ENCODE data around the gene STX7. TPM values are rescaled to one million over a fixed set of nuclear protein-coding genes. Genes with fewer than 3 reads are reported as not detected.
A peak's percentile ranks its signal among the peaks of the same experiment; 100 is the strongest.
"Not testable (repeated sequence)": the region's sequence is repeated elsewhere in the genome, so short reads cannot be mapped to it uniquely, and the experiment has no call there.

Gene STX7, protein sequence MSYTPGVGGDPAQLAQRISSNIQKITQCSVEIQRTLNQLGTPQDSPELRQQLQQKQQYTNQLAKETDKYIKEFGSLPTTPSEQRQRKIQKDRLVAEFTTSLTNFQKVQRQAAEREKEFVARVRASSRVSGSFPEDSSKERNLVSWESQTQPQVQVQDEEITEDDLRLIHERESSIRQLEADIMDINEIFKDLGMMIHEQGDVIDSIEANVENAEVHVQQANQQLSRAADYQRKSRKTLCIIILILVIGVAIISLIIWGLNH
- 31.3 and 33.0 TPM in 2 replicates for total RNA-seq (2022)
- Bru-seq, nascent RNA = percentile 75 among the genes with signal in this experiment
- percentile 75 among the genes with signal in this experiment for BruChase-seq, experiment 1, labeled RNA remaining after a 6-hour chase
- BruChase-seq, experiment 2, labeled RNA remaining after a 2-hour chase = percentile 79 among the genes with signal in this experiment
- long read RNA-seq, full-length matches to known transcripts = 49 of 60 reads
- long read RNA-seq, partial matches to known transcripts = 0 of 60 reads
- long read RNA-seq, other reads (novel, unspliced or antisense) = 11 of 60 reads

DNA sequence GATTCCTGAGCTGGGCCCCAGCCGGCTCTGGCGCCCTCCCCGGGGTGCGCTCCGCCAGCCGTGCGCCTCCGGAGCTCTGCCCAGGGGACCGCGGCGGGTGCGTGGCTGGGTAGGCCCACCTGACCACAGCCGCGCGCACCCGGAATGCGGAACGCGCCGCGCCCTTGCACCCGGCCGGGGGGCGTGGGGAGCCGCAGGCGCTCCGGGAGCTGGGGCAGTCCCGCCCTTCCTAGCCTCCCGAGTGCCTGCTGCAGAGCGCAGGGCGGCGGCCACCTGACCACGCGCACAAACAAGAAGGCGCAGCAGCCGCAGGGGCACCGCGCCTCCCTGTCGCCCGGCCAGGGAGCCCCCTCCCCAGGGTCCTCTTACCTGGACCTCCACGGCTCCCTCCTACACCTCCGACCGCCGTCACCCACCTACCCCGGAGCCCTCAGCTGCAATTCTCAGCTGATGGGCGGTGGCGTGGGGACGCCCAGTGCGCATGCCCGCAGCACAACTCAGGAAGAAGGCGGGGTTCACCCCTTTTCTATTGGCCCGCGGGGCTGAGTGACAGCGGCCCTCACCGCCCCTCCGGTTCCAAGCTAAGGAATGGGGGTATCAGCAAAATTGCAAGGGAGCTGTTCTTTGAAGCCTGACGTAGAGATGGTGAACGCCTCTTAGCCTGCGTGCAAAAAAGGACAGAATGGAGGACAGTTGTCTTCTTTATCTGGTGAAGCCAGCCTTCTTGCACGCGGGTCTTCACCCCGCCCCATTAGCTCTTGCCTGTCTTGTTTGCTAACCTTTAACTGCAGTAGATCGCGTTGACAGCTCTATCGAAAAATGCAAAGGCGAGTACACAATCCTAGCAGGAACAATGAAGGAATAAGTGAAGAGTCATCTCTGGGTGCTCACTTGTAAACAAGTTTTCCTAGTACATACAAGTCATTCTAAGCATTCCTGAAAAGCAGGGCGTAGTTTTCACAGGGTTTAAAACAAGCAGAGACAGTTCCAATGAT, at the start of gene STX7:
Gene STX7, minus strand, starts transcription at position 479 of the 995 bp plus-strand sequence. CDS start 9,586 bp downstream, outside the sequence.
- TF ChIP-seq, protein P1, sequence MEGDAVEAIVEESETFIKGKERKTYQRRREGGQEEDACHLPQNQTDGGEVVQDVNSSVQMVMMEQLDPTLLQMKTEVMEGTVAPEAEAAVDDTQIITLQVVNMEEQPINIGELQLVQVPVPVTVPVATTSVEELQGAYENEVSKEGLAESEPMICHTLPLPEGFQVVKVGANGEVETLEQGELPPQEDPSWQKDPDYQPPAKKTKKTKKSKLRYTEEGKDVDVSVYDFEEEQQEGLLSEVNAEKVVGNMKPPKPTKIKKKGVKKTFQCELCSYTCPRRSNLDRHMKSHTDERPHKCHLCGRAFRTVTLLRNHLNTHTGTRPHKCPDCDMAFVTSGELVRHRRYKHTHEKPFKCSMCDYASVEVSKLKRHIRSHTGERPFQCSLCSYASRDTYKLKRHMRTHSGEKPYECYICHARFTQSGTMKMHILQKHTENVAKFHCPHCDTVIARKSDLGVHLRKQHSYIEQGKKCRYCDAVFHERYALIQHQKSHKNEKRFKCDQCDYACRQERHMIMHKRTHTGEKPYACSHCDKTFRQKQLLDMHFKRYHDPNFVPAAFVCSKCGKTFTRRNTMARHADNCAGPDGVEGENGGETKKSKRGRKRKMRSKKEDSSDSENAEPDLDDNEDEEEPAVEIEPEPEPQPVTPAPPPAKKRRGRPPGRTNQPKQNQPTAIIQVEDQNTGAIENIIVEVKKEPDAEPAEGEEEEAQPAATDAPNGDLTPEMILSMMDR (IDR thresholded peaks at IDR 0.05; ENCODE audit: unreplicated experiment) = no peak
- Mint-ChIP-seq H3K4me3 (ENCODE audit: unreplicated experiment) (peak within 1 kb of the TSS; percentile 92), H3K27me3 (ENCODE audit: insufficient read depth, unreplicated experiment) (no peaks in the 10 kb centered on the region), H3K27ac (ENCODE audit: low read depth, unreplicated experiment) (peak within 1 kb of the TSS; percentile 82), H3K9me3 (ENCODE audit: unreplicated experiment) (no peaks in the 10 kb centered on the region), H3K4me1 (ENCODE audit: insufficient read depth, unreplicated experiment) (peaks cover 27% of the 10 kb centered on the region), H3K36me3 (ENCODE audit: insufficient read depth, unreplicated experiment) (no peaks in the 10 kb centered on the region)
- ChIA-PET CTCF (interaction anchor here (0.6 to 1.7 kb wide), 6 partner anchors 18 to 286 kb away, joined by 3 to 6 read pairs (median 4); no protein-coding TSS in a partner anchor), POLR2A (interaction anchor here (0.6 to 4.5 kb wide), 22 partner anchors 12 to 310 kb away, joined by 3 to 66 read pairs (median 4); partner anchors contain the start of genes RPS12 and SLC18B1)
- peak; percentile 90 for DNase-seq (ENCODE audit: unreplicated experiment)
- BruUV-seq (replicated peaks) = no TSS peak
- intact Hi-C loops (cut with micrococcal nuclease) = no loop called here

DNA sequence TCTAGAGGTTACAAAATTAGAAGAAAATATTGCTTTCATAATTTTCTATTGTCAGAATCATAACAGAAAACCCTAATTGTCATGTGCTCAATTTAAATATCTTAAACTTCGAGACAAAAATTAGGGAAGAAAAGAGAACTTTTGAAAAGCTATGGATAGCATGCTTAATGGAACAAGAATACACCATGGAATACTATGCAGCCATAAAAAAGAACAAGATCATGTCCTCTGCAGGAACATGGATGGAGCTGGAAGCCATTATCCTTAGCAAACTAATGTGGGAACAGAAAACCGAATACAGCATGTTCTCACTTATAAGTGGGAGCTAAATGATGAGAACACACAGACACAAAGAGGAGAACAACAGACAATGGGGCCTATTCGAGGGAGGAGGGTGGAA, 47.2 kb upstream of the STX7 start:
- H3K27ac Mint-ChIP-seq (ENCODE audit: low read depth, unreplicated experiment); H3K9me3 Mint-ChIP-seq (ENCODE audit: unreplicated experiment); H3K36me3 Mint-ChIP-seq (ENCODE audit: insufficient read depth, unreplicated experiment); POLR2A ChIA-PET; H3K4me1 Mint-ChIP-seq (ENCODE audit: insufficient read depth, unreplicated experiment); intact Hi-C loops (cut with micrococcal nuclease); H3K4me3 Mint-ChIP-seq (ENCODE audit: unreplicated experiment); DNase-seq (ENCODE audit: unreplicated experiment); BruUV-seq (replicated peaks): not testable (repeated sequence)
- CTCF ChIA-PET = interaction anchor here (0.7 kb wide), 1 partner anchor 8 kb away, joined by 4 read pairs; no protein-coding TSS in a partner anchor
- peaks cover 89% of the 10 kb centered on the region for H3K27me3 Mint-ChIP-seq (ENCODE audit: insufficient read depth, unreplicated experiment)

DNA sequence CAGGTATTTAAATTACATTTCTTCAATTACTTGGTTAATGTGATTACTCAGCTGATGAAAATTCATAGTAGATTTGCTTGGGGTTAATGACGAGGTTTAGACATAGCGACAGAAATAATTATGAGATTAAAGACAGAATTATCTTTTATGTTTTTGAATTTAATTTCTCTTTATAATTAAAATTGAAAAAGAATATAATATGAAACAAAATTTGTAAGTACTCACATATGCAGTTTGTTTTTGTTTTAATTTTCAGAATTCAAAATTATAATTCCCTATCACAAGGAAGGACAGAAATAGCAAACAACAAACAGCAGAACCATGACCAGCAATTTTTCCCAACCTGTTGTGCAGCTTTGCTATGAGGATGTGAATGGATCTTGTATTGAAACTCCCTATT, 39.5 kb upstream of the STX7 start, which contains the start of gene TAAR8:
Gene TAAR8, plus strand, starts transcription at position 301 of the 400 bp plus-strand sequence. Its CDS starts 21 bp downstream, at position 322.
- Mint-ChIP-seq H3K27ac (ENCODE audit: low read depth, unreplicated experiment) (no peak within 1 kb of the TSS), H3K27me3 (ENCODE audit: insufficient read depth, unreplicated experiment) (peaks cover 99% of the 10 kb centered on the region), H3K36me3 (ENCODE audit: insufficient read depth, unreplicated experiment) (no peaks in the 10 kb centered on the region), H3K4me1 (ENCODE audit: insufficient read depth, unreplicated experiment) (no peaks in the 10 kb centered on the region), H3K4me3 (ENCODE audit: unreplicated experiment) (no peak within 1 kb of the TSS), H3K9me3 (ENCODE audit: unreplicated experiment) (no peaks in the 10 kb centered on the region)
- no peak for DNase-seq (ENCODE audit: unreplicated experiment)
- TF ChIP-seq, protein P1 (IDR thresholded peaks at IDR 0.05; ENCODE audit: unreplicated experiment) = no peak
- ChIA-PET POLR2A (no interaction called here), CTCF (no interaction called here)
- no TSS peak for BruUV-seq (replicated peaks)
- intact Hi-C loops (cut with micrococcal nuclease) = no loop called here

DNA sequence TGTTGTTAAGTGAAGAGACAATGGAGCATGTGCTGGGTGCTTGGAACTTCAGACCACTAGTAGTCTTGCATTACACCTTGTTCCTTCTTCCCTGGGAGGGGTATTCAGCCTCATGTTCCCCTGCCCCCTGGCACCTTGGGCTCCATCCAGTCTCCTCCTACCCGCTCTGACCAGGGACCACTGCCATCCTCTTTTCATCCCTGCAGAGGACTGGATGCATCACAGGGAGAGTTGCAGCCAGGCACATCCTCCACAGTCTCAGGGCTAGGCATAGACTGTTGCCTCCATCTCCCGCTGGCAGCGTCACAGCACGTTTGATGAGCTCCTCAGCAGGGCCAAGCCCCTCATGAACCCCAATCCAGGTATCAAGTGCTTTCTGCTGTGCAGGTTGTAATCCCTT, 38.3 kb upstream of the STX7 start:
- Mint-ChIP-seq H3K4me1 (ENCODE audit: insufficient read depth, unreplicated experiment) (no peaks in the 10 kb centered on the region), H3K27ac (ENCODE audit: low read depth, unreplicated experiment) (no peak overlapping the region), H3K27me3 (ENCODE audit: insufficient read depth, unreplicated experiment) (peaks cover 99% of the 10 kb centered on the region), H3K9me3 (ENCODE audit: unreplicated experiment) (no peaks in the 10 kb centered on the region), H3K36me3 (ENCODE audit: insufficient read depth, unreplicated experiment) (no peaks in the 10 kb centered on the region), H3K4me3 (ENCODE audit: unreplicated experiment) (no peak overlapping the region)
- intact Hi-C loops (cut with micrococcal nuclease) = no loop called here
- no TSS peak for BruUV-seq (replicated peaks)
- no peak for DNase-seq (ENCODE audit: unreplicated experiment)
- ChIA-PET POLR2A (no interaction called here), CTCF (interaction anchor here (0.5 to 0.6 kb wide), 3 partner anchors 23 to 68 kb away, joined by 3 to 4 read pairs (median 3); no protein-coding TSS in a partner anchor)
- TF ChIP-seq, protein P1 (IDR thresholded peaks at IDR 0.05; ENCODE audit: unreplicated experiment) = no peak

Measured in MCF 10A (cell line).